ENCODE measurements around the gene WDFY3.

DNA sequence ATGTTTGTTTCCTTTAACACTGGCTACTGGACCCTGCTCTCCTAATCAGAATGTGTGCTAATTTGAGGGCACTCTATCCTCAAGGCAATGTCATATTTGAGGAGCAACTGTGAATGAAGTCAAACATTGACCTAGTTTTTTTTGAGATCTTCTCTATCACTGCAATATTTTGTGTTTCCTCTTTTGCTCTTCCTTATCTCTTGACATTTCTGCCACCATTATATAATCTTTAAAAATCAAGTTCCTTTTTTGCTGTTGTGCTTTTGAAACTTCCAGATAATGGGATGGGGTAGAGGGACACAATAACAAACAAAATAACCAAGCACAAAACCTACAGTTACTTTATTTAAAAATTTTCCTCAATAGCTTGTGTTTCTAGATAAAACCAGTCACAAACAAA is 7.4 kb upstream of the WDFY3 start:
- TF ChIP-seq, protein P1, sequence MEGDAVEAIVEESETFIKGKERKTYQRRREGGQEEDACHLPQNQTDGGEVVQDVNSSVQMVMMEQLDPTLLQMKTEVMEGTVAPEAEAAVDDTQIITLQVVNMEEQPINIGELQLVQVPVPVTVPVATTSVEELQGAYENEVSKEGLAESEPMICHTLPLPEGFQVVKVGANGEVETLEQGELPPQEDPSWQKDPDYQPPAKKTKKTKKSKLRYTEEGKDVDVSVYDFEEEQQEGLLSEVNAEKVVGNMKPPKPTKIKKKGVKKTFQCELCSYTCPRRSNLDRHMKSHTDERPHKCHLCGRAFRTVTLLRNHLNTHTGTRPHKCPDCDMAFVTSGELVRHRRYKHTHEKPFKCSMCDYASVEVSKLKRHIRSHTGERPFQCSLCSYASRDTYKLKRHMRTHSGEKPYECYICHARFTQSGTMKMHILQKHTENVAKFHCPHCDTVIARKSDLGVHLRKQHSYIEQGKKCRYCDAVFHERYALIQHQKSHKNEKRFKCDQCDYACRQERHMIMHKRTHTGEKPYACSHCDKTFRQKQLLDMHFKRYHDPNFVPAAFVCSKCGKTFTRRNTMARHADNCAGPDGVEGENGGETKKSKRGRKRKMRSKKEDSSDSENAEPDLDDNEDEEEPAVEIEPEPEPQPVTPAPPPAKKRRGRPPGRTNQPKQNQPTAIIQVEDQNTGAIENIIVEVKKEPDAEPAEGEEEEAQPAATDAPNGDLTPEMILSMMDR (IDR thresholded peaks at IDR 0.05; ENCODE audit: insufficient read depth, low read length, poor library complexity, severe bottlenecking): no peak
- no peak for TF ChIP-seq EZH2phosphoT487 (conservative IDR thresholded peaks at IDR 0.05; ENCODE audit: low read length)

All from SU-DHL-6 (cell line).